HEK293 (cell line): ENCODE results near the gene STAT3.

Source experiments
- CTCF ChIA-PET: fragments of 350-600 bp; formaldehyde crosslinking; extraction: SDS; loops from one replicate; lab custom pipeline; 2021; ENCODE audit warnings: antibody characterized with exemption; lab: Yijun Ruan, JAX
- POLR2A ChIA-PET: fragments of 300-600 bp; formaldehyde crosslinking; extraction: SDS; loops from one replicate; lab custom pipeline; 2020; ENCODE audit warnings: antibody characterized with exemption, inconsistent platforms; lab: Yijun Ruan, JAX
- H3K27ac ChIP-seq: fragments of 200-500 bp; sonication (Bioruptor generic); 2 replicates; pipeline ENCODE4 v1.5.1; 2014; ENCODE audit warnings: low read depth, low read length, control low read depth, inconsistent platforms; ENCODE audit errors: extremely low read depth
- H3K36me3 ChIP-seq, 2 experiments: fragments of 200-500 bp in 1 of 2; sonication (Bioruptor generic) in 1 of 2; 1 replicate in 1 of 2; 2 replicates in 1 of 2; pipeline ENCODE4 v1.5.1; 2014 to 2017; ENCODE audit warnings: inconsistent platforms in 2 of 2, low read length in 2 of 2; ENCODE audit not compliant: control insufficient read depth in 2 of 2, insufficient read depth in 1 of 2
- H3K4me1 ChIP-seq: fragments of 200-500 bp; sonication (Bioruptor generic); 2 replicates; pipeline ENCODE4 v1.5.1; 2014; ENCODE audit warnings: mild to moderate bottlenecking, low read length, inconsistent platforms; ENCODE audit not compliant: control insufficient read depth, insufficient read depth
- H3K4me3 ChIP-seq: 2 replicates; pipeline ENCODE4 v1.5.1; 2011; ENCODE audit warnings: low read depth, mild to moderate bottlenecking, control low read depth, low read length, moderate library complexity
- H3K9me3 ChIP-seq: fragments of 200-500 bp; sonication (Bioruptor generic); 2 replicates; pipeline ENCODE4 v1.5.1; 2014; ENCODE audit warnings: low read depth, low read length, inconsistent platforms; ENCODE audit not compliant: control insufficient read depth, insufficient read depth
- GLIS1 ChIP-seq: fragments of 450-650 bp; formaldehyde crosslinking; IDR thresholded peaks from 2 replicates; pipeline ENCODE4 v1.5.1; 2016; ENCODE audit warnings: missing biosample characterization, missing genetic modification characterization
- MEIS1 ChIP-seq: sonication (generic); formaldehyde crosslinking; IDR thresholded peaks from 2 replicates; pipeline ENCODE4 v1.8.1; 2022; ENCODE audit warnings: missing genetic modification reagents, mild to moderate bottlenecking, borderline replicate concordance
- PRDM6 ChIP-seq: fragments of 450-650 bp; formaldehyde crosslinking; IDR thresholded peaks from 2 replicates; pipeline ENCODE4 v1.5.1; 2017; ENCODE audit warnings: missing biosample characterization, missing genetic modification characterization
- SCRT2 ChIP-seq: fragments of 450-650 bp; formaldehyde crosslinking; IDR thresholded peaks from 2 replicates; pipeline ENCODE4 v1.5.1; 2016; ENCODE audit warnings: missing biosample characterization, missing genetic modification characterization
- SP3 ChIP-seq: fragments of 450-650 bp; formaldehyde crosslinking; IDR thresholded peaks from 2 replicates; pipeline ENCODE4 v1.5.1; 2016; ENCODE audit warnings: missing biosample characterization, missing genetic modification characterization
- TRIM28 ChIP-seq: IDR thresholded peaks from 2 replicates; pipeline ENCODE4 v1.6.1; 2011; ENCODE audit warnings: low read length, control low read depth, borderline replicate concordance
- ZBTB1 ChIP-seq: fragments of 450-650 bp; formaldehyde crosslinking; IDR thresholded peaks from 2 replicates; pipeline ENCODE4 v1.5.1; 2016; ENCODE audit warnings: missing biosample characterization, missing genetic modification characterization
- ZBTB17 ChIP-seq: fragments of 450-650 bp; formaldehyde crosslinking; IDR thresholded peaks from 2 replicates; pipeline ENCODE4 v1.5.1; 2016; ENCODE audit warnings: missing biosample characterization, missing genetic modification characterization
- ZBTB20 ChIP-seq: fragments of 450-650 bp; formaldehyde crosslinking; IDR thresholded peaks from 2 replicates; pipeline ENCODE4 v1.5.1; 2016; ENCODE audit warnings: missing biosample characterization, missing genetic modification characterization
- ZFP3 ChIP-seq: fragments of 450-650 bp; formaldehyde crosslinking; IDR thresholded peaks from 2 replicates; pipeline ENCODE4 v1.5.1; 2016; ENCODE audit warnings: low read depth, missing biosample characterization, missing genetic modification characterization
- ZNF146 ChIP-seq: fragments of 450-650 bp; formaldehyde crosslinking; IDR thresholded peaks from 2 replicates; pipeline ENCODE4 v1.5.1; 2016; ENCODE audit warnings: missing biosample characterization, missing genetic modification characterization
- ZNF174 ChIP-seq: fragments of 450-650 bp; formaldehyde crosslinking; IDR thresholded peaks from 2 replicates; pipeline ENCODE4 v1.5.0; 2017; ENCODE audit warnings: missing biosample characterization, mild to moderate bottlenecking, missing genetic modification characterization
- ZNF214 ChIP-seq: fragments of 450-650 bp; formaldehyde crosslinking; IDR thresholded peaks from 2 replicates; pipeline ENCODE4 v1.5.1; 2017; ENCODE audit warnings: missing biosample characterization, mild to moderate bottlenecking, missing genetic modification characterization, borderline replicate concordance
- ZNF324 ChIP-seq: fragments of 450-650 bp; formaldehyde crosslinking; IDR thresholded peaks from 2 replicates; pipeline ENCODE4 v1.5.1; 2016; ENCODE audit warnings: missing biosample characterization, missing genetic modification characterization
- ZNF404 ChIP-seq: fragments of 450-650 bp; formaldehyde crosslinking; IDR thresholded peaks from 2 replicates; pipeline ENCODE4 v1.5.1; 2017; ENCODE audit warnings: missing biosample characterization, missing genetic modification characterization
- ZNF596 ChIP-seq: fragments of 450-650 bp; IDR thresholded peaks from 2 replicates; pipeline ENCODE4 v1.5.0; 2018; ENCODE audit warnings: missing biosample characterization, mild to moderate bottlenecking, missing genetic modification characterization, moderate library complexity
- ZSCAN4 ChIP-seq: fragments of 450-650 bp; formaldehyde crosslinking; IDR thresholded peaks from 2 replicates; pipeline ENCODE4 v1.5.1; 2017; ENCODE audit warnings: missing biosample characterization, missing genetic modification characterization
- ZXDB ChIP-seq: fragments of 450-650 bp; formaldehyde crosslinking; IDR thresholded peaks from 2 replicates; pipeline ENCODE4 v1.5.1; 2016; ENCODE audit warnings: missing biosample characterization, missing genetic modification characterization
- TF ChIP-seq, protein P1 (sequence below): fragments of 450-650 bp; formaldehyde crosslinking; IDR thresholded peaks from 2 replicates; pipeline ENCODE4 v1.5.1; 2017; ENCODE audit warnings: missing biosample characterization, missing genetic modification characterization
- TF ChIP-seq, protein P2 (sequence below): fragments of 450-650 bp; formaldehyde crosslinking; IDR thresholded peaks from 2 replicates; pipeline ENCODE4 v1.5.1; 2016; ENCODE audit warnings: missing biosample characterization, missing genetic modification characterization

The STAT3 gene

GRCh38 chr17:42347198-42347597, 41.0 kb downstream of the STAT3 start (continued):
- 0 out of 2 replicates have a peak, but pooled peaks have one; percentile 17 for TF ChIP-seq PRDM6 (tag by site-specific recombination)
- no peak for TF ChIP-seq ZXDB
- TF ChIP-seq TRIM28 = no peak
- no peak for TF ChIP-seq ZNF214 (tag by site-specific recombination)
- TF ChIP-seq ZFP3 (tag by site-specific recombination) = no peak
- peak; percentile 35; the same call in 1 of the 2 replicates for TF ChIP-seq ZBTB17 (tag by site-specific recombination)
- TF ChIP-seq ZNF404 (tag by site-specific recombination) = no peak
- TF ChIP-seq ZBTB1 (tag by site-specific recombination) = no peak

DNA sequence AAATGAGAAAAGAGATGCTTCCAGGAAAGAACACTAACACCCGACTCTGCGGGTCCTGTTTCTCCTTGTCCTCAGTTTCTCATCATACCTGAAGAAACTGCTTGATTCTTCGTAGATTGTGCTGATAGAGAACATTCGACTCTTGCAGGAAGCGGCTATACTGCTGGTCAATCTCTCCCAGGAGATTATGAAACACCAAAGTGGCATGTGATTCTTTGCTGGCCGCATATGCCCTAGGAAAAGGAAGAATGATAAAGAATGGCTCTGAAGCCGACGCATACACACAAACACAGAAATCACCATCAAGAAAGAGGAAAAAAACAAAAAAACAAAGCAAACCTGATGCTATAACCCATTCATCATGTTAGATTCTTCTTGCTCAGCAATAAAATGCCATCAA, 41.8 kb downstream of the STAT3 start:
- Histone ChIP-seq H3K4me3 (no peak overlapping the region), H3K9me3 (no peaks in the 10 kb centered on the region), H3K36me3 (peaks cover 29 to 44% of the 10 kb centered on the region in 2 experiments)
- TF ChIP-seq ZSCAN4 (tag by site-specific recombination) (no peak), SCRT2 (tag by site-specific recombination) (no peak), ZBTB20 (no peak), MEIS1 (CRISPR knock-in tag) (no peak), ZNF146 (no peak)
- TF ChIP-seq, all 188 proteins: peak for 0
- Histone ChIP-seq H3K27ac (no peak overlapping the region), H3K4me1 (peaks cover 6% of the 10 kb centered on the region)
- CTCF ChIA-PET = no interaction called here
- POLR2A ChIA-PET = interaction anchor here (0.7 kb wide), 2 partner anchors 16 to 43 kb away, joined by 3 to 7 read pairs; no protein-coding TSS in a partner anchor

DNA sequence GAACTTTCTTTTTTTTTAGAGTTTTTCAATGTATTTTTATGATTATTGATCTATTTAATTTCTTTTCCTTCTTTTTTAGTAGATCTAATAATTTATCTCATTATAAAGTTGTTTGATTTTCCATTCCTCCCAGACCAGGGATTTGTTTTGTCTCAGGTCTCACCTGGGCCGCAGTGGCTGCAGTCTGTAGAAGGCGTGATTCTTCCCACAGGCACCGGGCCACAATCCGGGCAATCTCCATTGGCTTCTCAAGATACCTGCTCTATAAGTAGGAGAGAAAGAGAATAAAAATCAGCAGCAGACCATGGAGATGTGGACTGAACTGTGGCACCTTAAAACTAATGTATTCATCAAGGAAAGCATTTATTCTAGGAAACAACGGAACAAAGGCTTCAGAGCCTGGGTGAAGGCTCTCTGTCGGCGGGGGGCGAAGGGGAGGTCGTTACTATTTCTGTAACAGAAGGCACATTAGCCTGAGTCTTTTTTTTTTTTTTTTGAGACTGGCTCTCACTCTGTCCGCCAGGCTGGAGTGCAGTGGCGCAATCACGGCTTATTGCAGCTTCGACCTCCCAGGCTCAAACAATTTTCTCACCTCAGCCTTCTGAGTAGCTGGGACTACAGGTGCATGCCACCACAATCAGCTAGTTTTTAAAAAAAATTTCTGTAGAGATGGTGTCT, 42.7 kb downstream of the STAT3 start:
- POLR2A ChIA-PET = interaction anchor here (0.6 kb wide), 1 partner anchor 43 kb away, joined by 3 read pairs; the partner anchor contains the start of gene STAT3
- H3K36me3 ChIP-seq = peaks cover 29 to 54% of the 10 kb centered on the region in 2 experiments
- no peak for TF ChIP-seq ZNF596
- no peak for TF ChIP-seq SP3
- no peak for TF ChIP-seq ZNF174 (tag by site-specific recombination)
- peak; percentile 37 for TF ChIP-seq GLIS1 (tag by site-specific recombination)
- TF ChIP-seq, protein P1, sequence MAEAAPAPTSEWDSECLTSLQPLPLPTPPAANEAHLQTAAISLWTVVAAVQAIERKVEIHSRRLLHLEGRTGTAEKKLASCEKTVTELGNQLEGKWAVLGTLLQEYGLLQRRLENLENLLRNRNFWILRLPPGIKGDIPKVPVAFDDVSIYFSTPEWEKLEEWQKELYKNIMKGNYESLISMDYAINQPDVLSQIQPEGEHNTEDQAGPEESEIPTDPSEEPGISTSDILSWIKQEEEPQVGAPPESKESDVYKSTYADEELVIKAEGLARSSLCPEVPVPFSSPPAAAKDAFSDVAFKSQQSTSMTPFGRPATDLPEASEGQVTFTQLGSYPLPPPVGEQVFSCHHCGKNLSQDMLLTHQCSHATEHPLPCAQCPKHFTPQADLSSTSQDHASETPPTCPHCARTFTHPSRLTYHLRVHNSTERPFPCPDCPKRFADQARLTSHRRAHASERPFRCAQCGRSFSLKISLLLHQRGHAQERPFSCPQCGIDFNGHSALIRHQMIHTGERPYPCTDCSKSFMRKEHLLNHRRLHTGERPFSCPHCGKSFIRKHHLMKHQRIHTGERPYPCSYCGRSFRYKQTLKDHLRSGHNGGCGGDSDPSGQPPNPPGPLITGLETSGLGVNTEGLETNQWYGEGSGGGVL = no peak
- no peak for TF ChIP-seq ZNF324 (tag by site-specific recombination)
- TF ChIP-seq, protein P2, sequence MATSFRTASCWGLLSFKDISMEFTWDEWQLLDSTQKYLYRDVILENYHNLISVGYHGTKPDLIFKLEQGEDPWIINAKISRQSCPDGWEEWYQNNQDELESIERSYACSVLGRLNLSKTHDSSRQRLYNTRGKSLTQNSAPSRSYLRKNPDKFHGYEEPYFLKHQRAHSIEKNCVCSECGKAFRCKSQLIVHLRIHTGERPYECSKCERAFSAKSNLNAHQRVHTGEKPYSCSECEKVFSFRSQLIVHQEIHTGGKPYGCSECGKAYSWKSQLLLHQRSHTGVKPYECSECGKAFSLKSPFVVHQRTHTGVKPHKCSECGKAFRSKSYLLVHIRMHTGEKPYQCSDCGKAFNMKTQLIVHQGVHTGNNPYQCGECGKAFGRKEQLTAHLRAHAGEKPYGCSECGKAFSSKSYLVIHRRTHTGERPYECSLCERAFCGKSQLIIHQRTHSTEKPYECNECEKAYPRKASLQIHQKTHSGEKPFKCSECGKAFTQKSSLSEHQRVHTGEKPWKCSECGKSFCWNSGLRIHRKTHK = no peak
- no peak overlapping the region for H3K27ac ChIP-seq
- no peak overlapping the region for H3K4me3 ChIP-seq
- H3K4me1 ChIP-seq = peaks cover 6% of the 10 kb centered on the region
- CTCF ChIA-PET = interaction anchor here (1.3 kb wide), 1 partner anchor 61 kb away, joined by 5 read pairs; no protein-coding TSS in a partner anchor
- no peaks in the 10 kb centered on the region for H3K9me3 ChIP-seq
